ENCODE data around the gene HNF1A. TPM values are rescaled to one million over a fixed set of nuclear protein-coding genes. Genes with fewer than 3 reads are reported as not detected.

The HNF1A gene
- total and polyA plus RNA-seq, 9 of the 15 experiments (the other 6 are each of a cell fraction or from before 2014, with no cell fraction given): not detected

GRCh38 chr12:121005346-121005815 is 27.0 kb downstream of the HNF1A start (continued):
- TF ChIP-seq MGA (IDR thresholded peaks at IDR 0.05) (no peak), HINFP (tag; conservative IDR thresholded peaks at IDR 0.05; ENCODE audit: low read depth) (no peak), TEAD4 (IDR thresholded peaks at IDR 0.05; ENCODE audit: low read length) (no peak), TEAD4 (CRISPR knock-in tag; IDR thresholded peaks at IDR 0.05; ENCODE audit: borderline replicate concordance) (no peak), ZNF24 (IDR thresholded peaks at IDR 0.05) (no peak), TEAD1 (CRISPR knock-in tag; IDR thresholded peaks at IDR 0.05) (peak in 1 of 2 experiments; percentile 65; a peak in 1 of 4 replicates), IRF1 (CRISPR knock-in tag; IDR thresholded peaks at IDR 0.05; ENCODE audit: borderline replicate concordance) (no peak), THAP12 (CRISPR knock-in tag; IDR thresholded peaks at IDR 0.05) (no peak), MTF1 (CRISPR knock-in tag; IDR thresholded peaks at IDR 0.05; ENCODE audit: borderline replicate concordance) (no peak), GABPB2 (CRISPR knock-in tag; conservative IDR thresholded peaks at IDR 0.05) (no peak), ZNF121 (CRISPR knock-in tag; conservative IDR thresholded peaks at IDR 0.05) (no peak), CSDE1 (IDR thresholded peaks at IDR 0.05) (no peak)

All from K562 (cell line).